HG03460 (cell line): ENCODE data around the gene CHERP.
"Not testable (repeated sequence)": the region's sequence is repeated elsewhere in the genome, so short reads cannot be mapped to it uniquely, and the experiment has no call there.

ENCODE experiments used
- ATAC-seq: cut with Tn5 transposase; IDR thresholded peaks from one replicate; pipeline ENCODE4 v1.9.1; 2021; ENCODE audit not compliant: unreplicated experiment

CHERP gene

DNA sequence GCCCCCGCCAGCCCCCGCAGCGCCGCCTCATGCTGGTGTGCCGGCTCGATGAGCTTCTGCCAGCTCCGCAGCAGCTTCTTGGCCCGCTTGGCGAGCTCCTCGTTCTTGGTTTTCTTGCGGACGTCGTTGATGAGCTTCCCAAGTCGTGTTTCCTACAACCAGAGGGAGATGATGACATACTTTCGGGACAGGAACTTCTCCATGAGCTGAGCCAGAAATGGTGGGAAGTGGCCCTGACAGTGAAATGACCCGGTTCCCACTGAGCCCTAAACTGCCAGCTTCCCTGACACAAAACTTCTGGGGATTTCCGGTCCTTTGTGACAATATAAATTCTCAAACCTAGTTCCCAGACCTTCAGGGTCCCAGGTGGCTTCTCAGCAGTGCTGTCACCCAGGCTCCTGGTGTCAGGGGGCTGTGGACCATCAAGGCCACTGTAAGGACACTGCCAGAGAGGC, 35.3 kb upstream of the CHERP start:
- no peak for ATAC-seq

DNA sequence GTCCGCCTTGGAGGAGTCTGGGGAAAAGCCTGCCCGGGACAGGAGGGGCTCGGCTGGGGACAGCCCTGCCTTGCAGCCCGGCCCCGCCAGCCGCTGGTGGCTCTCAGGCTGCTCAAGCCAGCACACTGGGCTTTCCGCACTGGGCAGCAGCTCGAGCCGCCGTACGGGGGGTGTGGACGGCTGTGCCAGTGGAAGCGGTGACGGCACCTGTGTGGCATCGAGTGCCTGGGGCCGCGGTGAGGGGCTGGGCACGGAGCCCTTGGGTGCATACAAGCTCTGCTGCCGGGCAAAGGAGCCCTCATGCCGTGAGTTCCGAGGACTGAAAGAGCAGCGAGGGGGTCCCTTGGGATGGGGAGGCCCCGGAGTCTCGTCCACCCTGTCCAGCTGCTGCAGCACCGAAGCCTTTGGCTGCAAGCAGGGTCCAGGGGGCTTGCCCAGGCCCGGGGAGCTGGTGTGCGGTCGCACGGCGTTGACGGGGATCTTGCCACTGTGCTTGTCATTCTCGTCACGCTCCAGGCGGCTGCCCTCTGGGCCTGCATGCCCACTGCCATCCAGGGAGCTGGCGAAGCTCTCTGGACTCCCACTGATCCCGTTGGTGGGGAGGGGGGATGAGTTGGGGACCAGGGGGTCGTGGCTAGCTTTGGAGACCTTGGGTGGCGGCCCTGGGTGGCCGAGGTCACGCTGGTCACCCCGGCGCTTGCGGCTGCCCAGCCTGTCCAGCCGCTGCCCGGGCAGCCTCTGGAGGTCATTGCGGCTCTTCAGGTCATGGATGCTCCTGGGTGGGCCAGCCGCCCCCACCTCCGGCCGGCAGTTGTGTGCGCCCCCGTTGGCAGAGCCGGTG, 34.7 kb upstream of the CHERP start:
- ATAC-seq = no peak

DNA sequence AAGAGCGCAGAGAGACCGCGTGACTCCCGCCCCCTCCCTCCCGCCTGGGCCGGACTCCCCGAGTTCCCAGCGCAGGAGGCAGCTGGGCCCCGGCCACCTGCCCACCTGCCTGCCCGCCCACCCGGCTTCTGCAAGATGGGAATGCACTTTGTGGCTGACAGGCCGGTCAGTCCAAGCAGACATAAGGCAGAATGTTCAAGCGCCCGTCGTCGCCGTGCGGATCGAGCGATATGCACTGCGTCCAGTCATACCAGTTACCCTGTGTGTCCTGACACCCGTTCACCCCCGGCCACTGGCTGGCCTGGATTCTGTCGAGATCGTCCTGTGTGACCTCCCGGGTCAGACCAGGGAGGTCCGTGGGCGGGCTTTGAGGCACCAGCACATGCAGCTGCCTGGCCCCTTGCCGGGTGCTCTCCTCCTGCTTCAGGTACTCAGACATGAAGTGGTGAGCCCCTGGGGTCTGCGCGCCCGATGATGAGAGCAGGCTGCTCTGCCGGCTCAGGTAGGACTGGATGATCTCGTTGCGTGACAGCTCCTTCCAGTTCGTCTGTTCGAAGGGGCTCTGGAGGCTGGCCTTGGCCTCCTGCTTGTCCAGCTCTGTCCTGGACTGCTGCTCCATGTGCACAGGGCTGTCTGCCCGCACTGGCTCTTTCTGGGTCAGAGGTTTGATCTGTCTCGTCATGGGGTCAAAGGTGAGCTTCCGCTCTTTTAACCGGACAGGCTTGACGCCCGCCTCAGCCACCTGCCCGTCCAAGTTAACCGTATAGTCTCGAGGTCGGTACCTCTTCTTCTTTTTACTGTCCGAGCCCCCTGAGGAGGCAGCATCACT, 33.8 kb upstream of the CHERP start:
- ATAC-seq = no peak

- ATAC-seq = no peak
These were observed 33.0 kb upstream of the CHERP start for GRCh38 chr19:16575282-16575681.

- ATAC-seq = no peak
These were observed 31.7 kb upstream of the CHERP start for GRCh38 chr19:16573925-16574324.

GRCh38 chr19:16573296-16573695, 31.1 kb upstream of the CHERP start:
- ATAC-seq = no peak

- peak; percentile 71 for ATAC-seq
These were observed 30.3 kb upstream of the CHERP start, which contains the start of gene SLC35E1 for GRCh38 chr19:16572332-16573211. Gene SLC35E1 (minus strand): TSS chr19:16572415. CDS start chr19:16572364, 51 bp downstream.

DNA sequence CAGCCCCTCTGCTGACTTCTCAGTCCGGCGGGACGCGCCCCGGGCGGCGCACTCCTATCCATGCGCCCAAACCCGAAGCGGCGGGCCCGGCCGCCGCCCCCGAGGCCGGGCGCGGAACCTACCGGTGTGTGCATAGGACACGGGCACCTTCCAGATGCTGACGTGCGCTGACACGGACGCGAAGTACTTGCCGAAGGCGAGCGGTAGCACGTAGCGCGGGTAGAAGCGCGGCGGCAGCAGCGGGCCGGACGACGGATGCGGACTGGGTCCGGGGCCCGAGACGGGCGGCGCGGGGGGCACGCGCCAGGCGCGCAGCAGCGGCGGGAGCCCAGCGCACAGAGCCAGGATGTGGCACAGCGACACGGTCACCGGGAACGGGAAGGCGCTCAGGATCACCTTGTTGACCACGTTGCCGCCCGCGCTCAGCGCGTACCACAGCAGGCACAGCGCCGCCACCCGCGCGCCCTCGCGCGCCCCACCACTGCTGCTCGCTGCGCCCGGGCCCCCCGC, 29.6 kb upstream of the CHERP start:
- ATAC-seq = peak; percentile 25

DNA sequence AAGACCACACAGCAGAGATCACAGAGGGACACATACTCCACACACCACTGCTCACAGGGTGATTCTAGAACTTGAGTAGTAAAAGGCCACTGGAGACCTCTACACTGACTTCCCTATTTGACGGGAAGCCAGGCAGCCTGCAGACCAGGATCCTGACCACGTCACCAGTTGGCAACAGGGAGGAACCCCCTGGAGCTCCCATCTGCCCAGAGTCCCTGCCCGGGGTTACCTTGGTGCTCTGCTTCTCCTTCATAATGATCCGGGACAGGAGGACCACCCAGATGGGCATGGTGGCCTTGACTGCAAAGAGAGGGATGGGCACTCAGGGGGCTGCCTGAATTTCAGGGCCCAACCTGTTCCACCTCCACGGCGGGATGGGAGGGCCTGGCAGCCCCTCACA, 29.0 kb upstream of the CHERP start:
- no peak for ATAC-seq

DNA sequence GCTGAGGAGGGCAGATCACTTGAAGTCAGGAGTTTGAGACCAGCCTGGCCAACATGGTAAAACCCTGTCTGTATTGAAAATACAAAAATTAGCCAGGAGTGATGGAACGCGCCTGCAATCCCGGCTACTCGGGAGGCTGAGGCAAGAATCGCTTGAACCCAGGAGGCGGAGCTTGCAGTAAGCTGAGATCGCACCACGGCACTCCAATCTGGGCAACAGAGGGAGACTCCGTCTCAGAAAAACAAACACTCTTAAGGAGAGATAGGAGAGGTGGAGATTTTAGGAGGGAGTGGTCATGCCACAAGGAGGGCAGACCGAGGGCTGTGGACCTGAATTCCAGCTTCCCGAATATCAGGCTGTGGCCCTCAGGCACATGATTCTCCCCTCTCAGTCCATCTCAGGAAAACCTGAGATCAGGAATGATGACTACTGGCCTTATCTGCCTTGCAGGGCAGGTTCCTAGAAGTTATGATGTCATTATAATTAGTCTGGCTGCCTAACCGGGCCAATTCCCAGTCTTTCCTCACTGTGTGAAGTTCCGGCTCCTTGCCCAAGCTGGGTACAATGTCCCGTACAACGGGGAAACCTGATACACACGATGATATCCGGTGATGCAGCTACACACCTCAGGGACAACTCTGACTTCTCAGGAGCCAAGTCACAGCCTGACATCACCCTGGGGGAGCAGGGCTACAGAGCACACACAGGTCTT, 27.5 kb upstream of the CHERP start:
- ATAC-seq = no peak

DNA sequence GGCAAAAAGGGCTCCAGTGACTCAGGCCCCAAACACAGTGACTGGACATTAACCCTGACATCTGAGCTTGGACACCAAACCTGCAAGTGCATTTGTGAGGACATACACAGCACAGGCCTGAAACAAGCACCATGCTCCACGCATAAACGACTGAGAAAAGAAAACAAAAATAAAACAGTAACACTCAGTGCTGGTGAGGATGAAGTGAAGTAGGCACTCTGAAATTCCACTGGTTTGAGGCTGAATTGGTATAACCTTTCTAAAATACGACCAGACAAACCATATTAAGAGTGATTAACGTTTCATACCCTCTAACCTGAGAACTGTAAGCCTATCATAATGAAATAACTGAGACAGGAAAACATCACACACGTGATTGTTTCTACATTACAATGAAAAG, 24.5 kb upstream of the CHERP start:
- ATAC-seq = no peak

DNA sequence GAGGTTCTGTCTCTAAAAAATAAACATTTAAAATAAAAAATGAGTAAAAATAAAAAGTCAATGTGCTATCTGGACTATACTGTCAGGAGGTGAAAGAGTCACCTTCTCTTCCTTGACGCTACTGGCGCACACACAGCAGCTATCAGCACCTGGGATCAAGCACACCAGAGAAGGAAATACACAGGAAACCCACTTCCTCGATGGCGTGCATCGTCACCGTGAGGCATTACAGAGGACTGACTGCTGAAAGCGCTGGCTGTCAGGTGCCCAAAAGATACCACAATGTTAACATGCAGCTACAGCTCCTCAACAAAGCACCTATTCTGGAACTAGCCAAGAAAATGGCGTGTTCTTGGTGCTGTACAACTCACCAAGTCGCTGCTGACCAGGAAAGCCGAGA, 23.9 kb upstream of the CHERP start:
- no peak for ATAC-seq

DNA sequence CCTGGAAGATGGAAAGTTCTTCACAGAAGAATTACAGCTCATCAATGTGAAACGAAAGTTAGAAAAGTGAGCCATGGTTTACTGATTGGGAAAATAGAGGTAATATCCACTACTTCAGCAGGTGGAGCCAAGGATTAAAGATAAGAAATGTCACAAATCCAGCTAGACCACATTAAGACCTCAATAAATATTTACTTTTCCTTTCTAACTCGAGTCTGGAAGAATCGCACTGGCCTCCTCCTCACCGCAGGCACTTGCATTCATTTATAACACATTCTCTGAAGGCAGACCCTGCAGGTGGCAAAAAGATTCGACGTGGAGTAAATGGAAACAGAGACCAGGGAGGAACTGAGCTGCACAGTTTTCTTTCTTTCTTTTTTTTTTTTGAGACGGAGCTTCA, 22.6 kb upstream of the CHERP start:
- ATAC-seq = no peak

GRCh38 chr19:16562608-16563025, 20.4 kb upstream of the CHERP start:
- ATAC-seq = no peak

DNA sequence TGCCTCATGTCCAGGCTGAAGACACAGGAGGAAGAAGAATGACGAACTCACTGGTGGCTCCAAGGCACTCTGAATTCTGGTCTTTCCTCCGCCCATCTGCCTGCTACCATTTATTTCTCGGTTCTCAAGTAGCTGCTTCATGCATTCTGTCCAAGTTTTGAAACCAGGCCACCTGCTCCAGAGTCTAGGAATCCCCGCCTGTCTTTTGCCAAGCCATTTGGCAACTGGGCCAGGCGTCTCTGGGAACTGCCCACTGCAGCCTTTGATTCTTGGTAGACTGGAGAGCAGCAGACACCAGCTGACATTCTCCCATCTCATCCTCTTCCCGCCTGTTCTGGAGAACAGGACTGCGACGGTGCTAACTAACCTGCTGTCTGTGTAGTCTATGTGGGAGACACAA, 19.1 kb upstream of the CHERP start:
- ATAC-seq = no peak

GRCh38 chr19:16559780-16560276, 17.6 kb upstream of the CHERP start:
- no peak for ATAC-seq

DNA sequence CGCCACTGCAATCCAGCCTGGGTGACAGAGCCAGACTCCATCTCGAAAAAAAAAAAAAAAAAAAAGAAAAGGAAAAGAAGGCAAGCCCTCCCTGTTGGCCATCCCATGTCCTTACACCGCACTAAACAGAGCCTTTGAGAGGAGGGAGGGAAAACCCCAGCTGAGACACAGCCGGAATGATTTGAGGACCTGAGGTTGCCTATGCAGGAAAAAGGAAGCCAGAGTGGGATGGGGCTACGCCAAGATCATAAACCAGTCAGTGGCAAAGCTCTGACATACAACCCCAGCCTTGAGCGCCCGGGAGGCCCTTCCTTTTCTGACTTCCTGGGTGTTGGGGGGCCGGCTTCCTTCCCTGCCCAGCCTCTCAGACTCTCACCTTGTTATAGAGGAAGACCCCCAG, 12.5 kb upstream of the CHERP start:
- no peak for ATAC-seq

- not testable (repeated sequence) for ATAC-seq
These were observed 9.7 kb upstream of the CHERP start for GRCh38 chr19:16551902-16552301.

DNA sequence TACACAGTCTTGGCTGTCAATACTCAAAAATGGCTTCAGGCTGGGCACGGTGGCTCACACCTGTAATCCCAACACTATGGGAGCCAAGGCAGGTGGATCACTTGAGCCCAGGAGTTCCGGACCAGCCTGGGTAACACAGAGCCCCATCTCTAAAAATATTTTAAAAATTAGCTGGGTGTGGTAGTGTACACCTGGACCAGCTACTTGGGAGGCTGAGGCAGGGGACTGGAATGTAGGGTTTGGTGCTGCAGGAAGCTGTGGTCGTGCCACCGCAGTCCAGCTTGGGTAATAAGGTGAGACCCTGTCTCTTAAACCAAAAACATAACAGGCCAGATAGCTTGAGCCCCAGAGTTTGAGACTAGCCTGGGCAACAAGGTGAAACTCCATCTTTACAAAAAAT, 6.7 kb upstream of the CHERP start:
- no peak for ATAC-seq
